GM12873 (cell line): ENCODE data around the gene TMEM235.

Experiments
- TF ChIP-seq, protein P1 (sequence below): IDR thresholded peaks from 2 replicates; pipeline ENCODE4 v1.5.1; 2012; ENCODE audit warnings: low read depth, mild to moderate bottlenecking, moderate library complexity, low read length, control low read depth; ENCODE audit not compliant: insufficient read depth; ENCODE audit errors: missing control alignments

The TMEM235 gene

DNA sequence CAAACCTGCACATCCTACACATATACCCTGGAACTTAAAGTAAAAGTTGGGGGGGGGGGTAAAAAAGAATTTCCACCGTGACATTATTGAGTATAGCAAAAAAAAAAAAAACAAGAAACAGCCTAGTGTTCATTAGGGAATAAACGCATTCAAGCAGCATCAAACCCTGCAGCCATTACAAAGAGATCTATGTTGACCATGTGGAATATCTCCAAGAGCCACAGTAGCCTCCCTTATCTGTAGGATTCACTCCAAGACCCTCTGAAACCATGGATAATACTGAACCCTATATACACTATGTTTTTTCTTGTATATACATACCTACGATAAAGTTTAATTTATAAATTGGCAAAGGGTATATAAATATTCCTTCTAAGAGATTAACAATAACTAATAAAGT lies 22.9 kb upstream of the TMEM235 start:
- TF ChIP-seq, protein P1, sequence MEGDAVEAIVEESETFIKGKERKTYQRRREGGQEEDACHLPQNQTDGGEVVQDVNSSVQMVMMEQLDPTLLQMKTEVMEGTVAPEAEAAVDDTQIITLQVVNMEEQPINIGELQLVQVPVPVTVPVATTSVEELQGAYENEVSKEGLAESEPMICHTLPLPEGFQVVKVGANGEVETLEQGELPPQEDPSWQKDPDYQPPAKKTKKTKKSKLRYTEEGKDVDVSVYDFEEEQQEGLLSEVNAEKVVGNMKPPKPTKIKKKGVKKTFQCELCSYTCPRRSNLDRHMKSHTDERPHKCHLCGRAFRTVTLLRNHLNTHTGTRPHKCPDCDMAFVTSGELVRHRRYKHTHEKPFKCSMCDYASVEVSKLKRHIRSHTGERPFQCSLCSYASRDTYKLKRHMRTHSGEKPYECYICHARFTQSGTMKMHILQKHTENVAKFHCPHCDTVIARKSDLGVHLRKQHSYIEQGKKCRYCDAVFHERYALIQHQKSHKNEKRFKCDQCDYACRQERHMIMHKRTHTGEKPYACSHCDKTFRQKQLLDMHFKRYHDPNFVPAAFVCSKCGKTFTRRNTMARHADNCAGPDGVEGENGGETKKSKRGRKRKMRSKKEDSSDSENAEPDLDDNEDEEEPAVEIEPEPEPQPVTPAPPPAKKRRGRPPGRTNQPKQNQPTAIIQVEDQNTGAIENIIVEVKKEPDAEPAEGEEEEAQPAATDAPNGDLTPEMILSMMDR, result no peak

DNA sequence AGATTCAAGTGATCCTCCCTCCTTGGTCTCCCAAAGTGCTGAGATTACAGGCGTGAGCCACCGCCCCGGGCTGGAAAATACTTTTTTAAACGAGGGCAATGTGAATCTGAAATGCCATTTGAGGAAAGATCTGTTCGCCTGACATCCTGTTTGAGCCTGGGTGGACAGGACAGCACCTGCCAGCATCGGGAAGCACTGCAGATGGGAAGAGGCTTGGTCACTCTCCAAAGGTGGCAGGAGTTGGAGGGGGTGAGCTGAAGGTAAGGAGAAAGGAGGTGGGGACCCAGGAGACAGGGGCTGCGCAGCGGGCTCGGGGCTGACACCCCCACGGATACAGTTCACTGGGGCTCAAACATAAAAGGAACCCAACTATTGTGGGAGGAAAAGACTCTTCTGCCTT lies 21.3 kb upstream of the TMEM235 start:
- TF ChIP-seq, protein P1, result no peak

DNA sequence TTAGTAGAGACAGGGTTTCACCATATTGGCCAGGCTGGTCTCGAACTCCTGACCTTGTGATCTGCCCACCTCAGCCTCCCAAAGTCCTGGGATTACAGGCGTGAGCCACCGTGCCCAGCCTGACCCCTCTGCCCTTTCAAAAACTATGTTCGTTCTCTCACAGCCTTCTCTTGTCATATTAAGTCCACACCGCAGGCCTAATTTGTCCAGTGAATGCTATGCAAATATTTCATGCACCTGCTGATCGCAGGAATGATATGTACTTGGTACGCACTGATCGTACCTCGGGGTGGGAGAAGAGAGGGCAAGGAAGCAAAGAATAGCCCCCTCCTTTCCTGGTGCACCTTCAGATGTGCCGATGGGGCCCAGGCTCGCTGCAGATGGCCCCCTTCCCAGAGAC lies 20.4 kb upstream of the TMEM235 start:
- TF ChIP-seq, protein P1, result no peak

DNA sequence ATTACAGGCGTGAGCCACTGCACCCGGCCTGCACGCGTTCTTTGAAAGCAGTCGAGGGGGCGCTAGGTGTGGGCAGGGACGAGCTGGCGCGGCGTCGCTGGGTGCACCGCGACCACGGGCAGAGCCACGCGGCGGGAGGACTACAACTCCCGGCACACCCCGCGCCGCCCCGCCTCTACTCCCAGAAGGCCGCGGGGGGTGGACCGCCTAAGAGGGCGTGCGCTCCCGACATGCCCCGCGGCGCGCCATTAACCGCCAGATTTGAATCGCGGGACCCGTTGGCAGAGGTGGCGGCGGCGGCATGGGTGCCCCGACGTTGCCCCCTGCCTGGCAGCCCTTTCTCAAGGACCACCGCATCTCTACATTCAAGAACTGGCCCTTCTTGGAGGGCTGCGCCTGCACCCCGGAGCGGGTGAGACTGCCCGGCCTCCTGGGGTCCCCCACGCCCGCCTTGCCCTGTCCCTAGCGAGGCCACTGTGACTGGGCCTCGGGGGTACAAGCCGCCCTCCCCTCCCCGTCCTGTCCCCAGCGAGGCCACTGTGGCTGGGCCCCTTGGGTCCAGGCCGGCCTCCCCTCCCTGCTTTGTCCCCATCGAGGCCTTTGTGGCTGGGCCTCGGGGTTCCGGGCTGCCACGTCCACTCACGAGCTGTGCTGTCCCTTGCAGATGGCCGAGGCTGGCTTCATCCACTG lies 17.3 kb upstream of the TMEM235 start, which contains the start of gene BIRC5:
BIRC5 (plus strand) TSS at position 238 of the 690 bp plus-strand sequence; CDS start at position 302, 64 bp downstream.
- TF ChIP-seq, protein P1, result no peak

DNA sequence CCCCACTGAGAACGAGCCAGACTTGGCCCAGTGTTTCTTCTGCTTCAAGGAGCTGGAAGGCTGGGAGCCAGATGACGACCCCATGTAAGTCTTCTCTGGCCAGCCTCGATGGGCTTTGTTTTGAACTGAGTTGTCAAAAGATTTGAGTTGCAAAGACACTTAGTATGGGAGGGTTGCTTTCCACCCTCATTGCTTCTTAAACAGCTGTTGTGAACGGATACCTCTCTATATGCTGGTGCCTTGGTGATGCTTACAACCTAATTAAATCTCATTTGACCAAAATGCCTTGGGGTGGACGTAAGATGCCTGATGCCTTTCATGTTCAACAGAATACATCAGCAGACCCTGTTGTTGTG lies 16.7 kb upstream of the TMEM235 start:
- TF ChIP-seq, protein P1, result no peak

DNA sequence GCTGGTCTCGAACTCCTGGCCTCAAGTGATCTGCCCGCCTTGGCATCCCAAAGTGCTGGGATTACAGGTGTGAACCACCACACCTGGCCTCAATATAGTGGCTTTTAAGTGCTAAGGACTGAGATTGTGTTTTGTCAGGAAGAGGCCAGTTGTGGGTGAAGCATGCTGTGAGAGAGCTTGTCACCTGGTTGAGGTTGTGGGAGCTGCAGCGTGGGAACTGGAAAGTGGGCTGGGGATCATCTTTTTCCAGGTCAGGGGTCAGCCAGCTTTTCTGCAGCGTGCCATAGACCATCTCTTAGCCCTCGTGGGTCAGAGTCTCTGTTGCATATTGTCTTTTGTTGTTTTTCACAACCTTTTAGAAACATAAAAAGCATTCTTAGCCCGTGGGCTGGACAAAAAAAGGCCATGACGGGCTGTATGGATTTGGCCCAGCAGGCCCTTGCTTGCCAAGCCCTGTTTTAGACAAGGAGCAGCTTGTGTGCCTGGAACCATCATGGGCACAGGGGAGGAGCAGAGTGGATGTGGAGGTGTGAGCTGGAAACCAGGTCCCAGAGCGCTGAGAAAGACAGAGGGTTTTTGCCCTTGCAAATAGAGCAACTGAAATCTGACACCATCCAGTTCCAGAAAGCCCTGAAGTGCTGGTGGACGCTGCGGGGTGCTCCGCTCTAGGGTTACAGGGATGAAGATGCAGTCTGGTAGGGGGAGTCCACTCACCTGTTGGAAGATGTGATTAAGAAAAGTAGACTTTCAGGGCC lies 11.9 kb upstream of the TMEM235 start:
- TF ChIP-seq, protein P1, result no peak

DNA sequence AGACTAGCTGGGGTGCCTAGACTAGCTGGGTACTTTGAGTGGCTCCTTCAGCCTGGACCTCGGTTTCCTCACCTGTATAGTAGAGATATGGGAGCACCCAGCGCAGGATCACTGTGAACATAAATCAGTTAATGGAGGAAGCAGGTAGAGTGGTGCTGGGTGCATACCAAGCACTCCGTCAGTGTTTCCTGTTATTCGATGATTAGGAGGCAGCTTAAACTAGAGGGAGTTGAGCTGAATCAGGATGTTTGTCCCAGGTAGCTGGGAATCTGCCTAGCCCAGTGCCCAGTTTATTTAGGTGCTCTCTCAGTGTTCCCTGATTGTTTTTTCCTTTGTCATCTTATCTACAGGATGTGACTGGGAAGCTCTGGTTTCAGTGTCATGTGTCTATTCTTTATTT lies 8.4 kb upstream of the TMEM235 start:
- TF ChIP-seq, protein P1, result no peak
